ENCODE results near the gene SLC36A2.
"Not testable (repeated sequence)": the region's sequence is repeated elsewhere in the genome, so short reads cannot be mapped to it uniquely, and the experiment has no call there.

Gene SLC36A2

GRCh38 chr5:151326266-151326665, 21.1 kb downstream of the SLC36A2 start:
- no peak for DNase-seq (ENCODE audit: low read depth)

GRCh38 chr5:151320481-151320880, 26.9 kb downstream of the SLC36A2 start:
- DNase-seq (ENCODE audit: low read depth): no peak

GRCh38 chr5:151318850-151319732, 28.3 kb downstream of the SLC36A2 start:
- no peak for DNase-seq (ENCODE audit: low read depth)

GRCh38 chr5:151317871-151318270, 29.5 kb downstream of the SLC36A2 start:
- no peak for DNase-seq (ENCODE audit: low read depth)

- DNase-seq (ENCODE audit: low read depth): peak; percentile 25
These were observed 31.3 kb downstream of the SLC36A2 start for GRCh38 chr5:151315998-151316597.

- DNase-seq (ENCODE audit: low read depth): no peak
These were observed 34.0 kb downstream of the SLC36A2 start for GRCh38 chr5:151313357-151313756.

- no peak for DNase-seq (ENCODE audit: low read depth)
These were observed 34.5 kb downstream of the SLC36A2 start for GRCh38 chr5:151312756-151313324.

- no peak for DNase-seq (ENCODE audit: low read depth)
These were observed 36.4 kb downstream of the SLC36A2 start for GRCh38 chr5:151310932-151311331.

- not testable (repeated sequence) for DNase-seq (ENCODE audit: low read depth)
These were observed 37.5 kb downstream of the SLC36A2 start for GRCh38 chr5:151309821-151310220.

- DNase-seq (ENCODE audit: low read depth): not testable (repeated sequence)
These were observed 38.1 kb downstream of the SLC36A2 start for GRCh38 chr5:151309266-151309665.

GRCh38 chr5:151303666-151304065, 43.7 kb downstream of the SLC36A2 start, which contains the start of gene SLC36A3:
SLC36A3 (minus strand) TSS chr5:151303766; CDS start chr5:151303354, 412 bp downstream.
- no peak for DNase-seq (ENCODE audit: low read depth)

GRCh38 chr5:151298063-151298855, 49.1 kb downstream of the SLC36A2 start:
- DNase-seq (ENCODE audit: low read depth): no peak

- DNase-seq (ENCODE audit: low read depth): no peak
These were observed 50.4 kb downstream of the SLC36A2 start for GRCh38 chr5:151296974-151297373.

- no peak for DNase-seq (ENCODE audit: low read depth)
These were observed 50.9 kb downstream of the SLC36A2 start for GRCh38 chr5:151296478-151296830.

- DNase-seq (ENCODE audit: low read depth): no peak
These were observed 51.4 kb downstream of the SLC36A2 start for GRCh38 chr5:151295791-151296477.

- no peak for DNase-seq (ENCODE audit: low read depth)
These were observed 52.2 kb downstream of the SLC36A2 start for GRCh38 chr5:151295138-151295537.

GRCh38 chr5:151293624-151294023, 53.7 kb downstream of the SLC36A2 start:
- DNase-seq (ENCODE audit: low read depth): no peak

GRCh38 chr5:151288180-151288579, 59.2 kb downstream of the SLC36A2 start:
- no peak for DNase-seq (ENCODE audit: low read depth)

GRCh38 chr5:151286246-151286645, 61.1 kb downstream of the SLC36A2 start:
- DNase-seq (ENCODE audit: low read depth): no peak

- no peak for DNase-seq (ENCODE audit: low read depth)
These were observed 61.7 kb downstream of the SLC36A2 start for GRCh38 chr5:151285683-151286082.

GRCh38 chr5:151284392-151284967, 62.9 kb downstream of the SLC36A2 start:
- no peak for DNase-seq (ENCODE audit: low read depth)
